Cardiac septum (tissue), 1 donor: ENCODE data around the gene NUF2. TPM values are rescaled to one million over a fixed set of nuclear protein-coding genes. Genes with fewer than 3 reads are reported as not detected.
"Not testable (repeated sequence)": the region's sequence is repeated elsewhere in the genome, so short reads cannot be mapped to it uniquely, and the experiment has no call there.

Experiments used
- DNase-seq: peaks from one replicate; pipeline ENCODE4 v3.0.0-alpha.2; 2020; ENCODE audit warnings: low spot score
- intact Hi-C: fragments of 100-400 bp; cut with DNase I; formaldehyde crosslinking; loops from one replicate; pipeline ENCODE4 v1.14.0; 2022
- total RNA-seq: library from RNA; stranded (reverse); fragmentation: NEBNext Ultra II Directional; extraction: Animal tissue kit (Norgen Biotek cat#: 25700); gene quantifications from one replicate; pipeline ENCODE4 v1.2.1, GENCODE V29; 2021
- donor health status: DM: no; HTN: no; CAD: no.

The NUF2 gene
- total RNA-seq, 1 donor from 2014 or later: 0.24 TPM

DNA sequence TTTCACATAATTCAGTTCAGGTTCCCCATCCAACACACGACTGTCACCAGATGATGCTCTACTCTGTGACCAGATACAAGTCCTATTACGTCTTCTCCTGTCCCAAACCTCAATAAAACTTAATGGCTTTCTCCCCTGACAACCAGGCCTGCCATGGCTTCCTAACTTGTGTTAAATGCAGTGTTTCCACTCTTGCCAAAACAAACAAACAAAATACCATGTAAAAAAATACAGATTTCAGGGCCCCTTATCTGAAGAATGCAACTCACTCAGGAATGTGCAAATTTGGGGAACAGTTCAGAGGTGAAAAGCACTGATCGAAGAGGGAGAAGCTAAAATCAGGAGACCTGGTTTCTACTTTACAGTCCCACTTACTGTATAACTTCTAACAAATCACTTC is 863 bp upstream of the NUF2 start:
- DNase-seq: no peak
- intact Hi-C loops: no loop called here

DNA sequence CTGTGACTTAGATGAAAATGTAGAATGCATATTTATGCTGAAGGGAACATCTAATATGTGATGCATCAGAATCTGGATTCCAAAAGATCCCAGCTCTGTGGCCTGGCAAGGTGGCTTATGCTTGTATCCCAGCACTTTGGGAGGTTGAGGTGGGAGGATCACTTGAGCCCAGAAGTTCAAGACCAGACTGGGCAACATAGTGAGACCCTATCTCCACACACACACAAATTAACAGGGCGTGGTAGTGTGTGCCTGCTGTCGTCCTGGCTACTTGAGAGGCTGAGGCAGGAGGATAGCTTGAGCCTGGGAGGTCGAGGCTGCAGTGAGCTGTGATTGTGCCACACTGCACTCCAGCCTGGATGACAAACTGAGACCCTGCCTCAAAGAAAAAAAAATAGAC is 1.6 kb downstream of the NUF2 start:
- DNase-seq, intact Hi-C loops: not testable (repeated sequence)

DNA sequence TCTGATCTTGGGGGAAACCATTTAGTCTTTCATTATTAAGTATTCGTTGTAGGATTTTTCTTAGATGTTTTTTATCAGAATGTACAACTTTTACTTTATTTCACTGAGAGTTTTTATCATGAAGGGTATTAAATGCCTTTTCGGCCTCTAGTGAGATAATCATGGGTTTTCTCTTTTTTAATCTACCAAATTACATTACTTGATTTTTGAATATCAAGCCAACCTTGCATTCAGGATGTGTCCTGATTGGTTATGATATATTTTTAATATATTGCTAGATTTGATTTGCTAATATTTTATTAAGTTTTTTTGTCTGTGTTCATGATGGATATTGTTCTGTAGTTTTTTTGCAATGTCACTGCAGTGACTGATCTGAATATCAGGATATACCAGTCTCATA is 9.4 kb downstream of the NUF2 start:
- no peak for DNase-seq
- intact Hi-C loops: no loop called here

DNA sequence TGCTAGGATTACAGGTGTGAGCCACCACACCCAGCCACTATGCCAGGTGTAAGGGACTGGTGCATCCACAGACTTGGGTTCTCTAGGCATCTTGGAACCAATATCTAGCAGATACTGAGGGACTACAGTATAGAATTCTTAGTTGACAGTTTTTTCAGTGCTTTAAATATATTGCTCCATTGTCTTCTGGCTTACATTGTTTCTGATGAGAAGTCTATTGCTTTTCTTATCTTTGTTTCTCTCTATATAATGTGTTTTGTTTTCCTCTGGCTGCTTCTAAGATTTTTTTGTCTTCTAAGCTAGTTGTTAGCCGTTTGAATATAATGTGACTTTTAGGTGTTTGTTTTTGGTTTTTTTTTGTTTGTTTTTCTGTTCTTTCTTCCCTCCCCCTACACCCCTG is 13.5 kb downstream of the NUF2 start:
- intact Hi-C loops: no loop called here
- DNase-seq: no peak

DNA sequence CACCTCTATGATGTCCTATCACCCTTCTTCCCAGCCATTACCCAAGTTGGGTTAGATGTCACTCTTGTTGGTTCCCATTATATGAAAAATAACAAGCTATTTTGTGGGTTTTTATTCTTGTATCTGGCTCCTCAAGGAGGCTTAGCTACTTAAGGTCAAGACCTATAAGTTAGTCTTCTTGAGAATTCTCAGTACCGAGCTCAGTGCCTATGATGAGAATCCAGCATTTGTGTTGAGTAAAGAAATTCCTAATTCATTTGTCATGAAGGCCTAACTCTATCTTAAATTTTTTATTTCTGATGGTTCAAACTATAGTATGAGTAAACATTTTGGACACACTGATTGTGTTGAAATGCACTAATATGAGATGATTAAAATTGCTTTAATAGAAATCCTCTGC is 15.9 kb downstream of the NUF2 start:
- no peak for DNase-seq
- intact Hi-C loops: no loop called here

DNA sequence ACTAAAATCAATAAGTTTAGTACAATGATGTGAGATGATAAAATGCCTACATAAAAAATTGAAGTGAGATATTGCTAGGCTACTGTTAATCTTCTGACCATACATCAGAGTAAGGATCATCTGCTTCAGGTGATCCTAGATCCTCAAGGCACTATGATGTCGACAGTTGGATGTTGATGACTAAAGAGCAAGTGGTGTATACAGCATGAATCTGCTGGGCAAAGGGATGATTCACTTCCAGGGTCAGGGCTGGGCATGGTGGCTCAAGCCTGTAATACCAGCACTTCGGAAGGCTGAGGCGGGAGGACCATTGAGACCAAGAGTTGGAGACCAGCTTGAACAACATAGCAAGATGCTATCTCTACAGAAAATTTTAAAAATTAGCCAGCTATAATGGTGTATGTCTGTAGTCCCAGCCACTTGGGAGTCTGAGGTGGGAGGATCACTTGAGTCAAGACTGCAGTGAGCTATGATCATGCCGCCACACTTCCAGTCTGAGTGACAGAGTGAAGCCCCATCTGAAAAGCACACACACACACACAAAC is 24.6 kb downstream of the NUF2 start:
- intact Hi-C loops: no loop called here
- DNase-seq: no peak

DNA sequence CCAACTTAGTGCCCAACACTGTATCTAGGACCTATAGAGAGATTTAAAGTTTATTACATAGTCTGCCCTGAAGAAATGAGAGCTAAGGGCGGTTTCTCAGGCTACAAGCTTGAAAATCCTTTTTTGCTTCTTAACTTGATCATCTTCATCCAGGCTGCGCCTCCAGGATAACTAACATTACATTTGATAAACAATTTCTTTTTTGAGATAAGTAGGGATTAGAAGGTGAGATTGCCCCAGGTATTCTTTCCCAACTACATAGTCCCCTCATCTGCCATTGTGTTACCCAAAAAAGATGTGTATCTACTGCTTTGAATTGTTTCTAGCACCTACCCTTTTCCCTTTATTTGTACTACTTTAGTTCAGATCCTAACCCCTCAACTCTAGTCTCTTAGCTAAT is 25.4 kb downstream of the NUF2 start:
- intact Hi-C loops: no loop called here
- DNase-seq: no peak

DNA sequence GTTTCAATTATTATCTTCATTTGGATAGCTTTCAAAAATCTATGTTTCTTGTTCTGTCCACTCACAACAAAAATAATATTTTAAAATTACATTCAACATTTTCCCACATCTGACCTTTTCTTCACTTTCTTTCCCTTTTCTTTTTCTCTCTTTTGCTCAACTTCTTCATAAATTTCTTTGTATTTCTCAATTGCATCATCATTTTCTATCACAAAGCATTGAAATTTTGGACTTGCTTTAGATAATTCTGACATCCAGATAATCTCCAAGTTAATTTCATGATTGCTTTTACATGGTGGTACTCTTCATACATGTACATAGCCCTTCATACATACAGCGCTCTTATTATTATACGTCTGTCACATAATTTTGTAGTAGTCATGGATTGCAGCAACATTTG is 30.2 kb downstream of the NUF2 start:
- no peak for DNase-seq
- intact Hi-C loops: no loop called here

DNA sequence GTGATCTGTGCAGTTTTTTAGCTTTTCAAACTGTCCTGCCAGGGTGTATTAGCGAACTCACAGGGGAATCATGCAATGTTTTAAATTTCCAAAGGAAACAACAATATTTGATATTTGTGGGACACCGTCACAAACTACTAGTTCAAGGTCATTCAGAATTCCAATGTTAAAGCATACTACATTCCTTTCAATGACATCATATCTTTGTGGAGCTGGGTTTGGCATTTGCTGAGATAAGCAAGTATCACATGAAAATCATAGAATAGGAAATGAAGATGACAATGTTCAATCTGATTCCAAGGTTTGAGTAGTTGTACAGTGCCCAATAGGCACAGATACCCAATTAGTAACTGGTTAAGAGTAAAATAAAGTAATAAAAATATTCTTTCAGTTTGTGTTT is 35.6 kb downstream of the NUF2 start:
- DNase-seq: no peak
- intact Hi-C loops: no loop called here

DNA sequence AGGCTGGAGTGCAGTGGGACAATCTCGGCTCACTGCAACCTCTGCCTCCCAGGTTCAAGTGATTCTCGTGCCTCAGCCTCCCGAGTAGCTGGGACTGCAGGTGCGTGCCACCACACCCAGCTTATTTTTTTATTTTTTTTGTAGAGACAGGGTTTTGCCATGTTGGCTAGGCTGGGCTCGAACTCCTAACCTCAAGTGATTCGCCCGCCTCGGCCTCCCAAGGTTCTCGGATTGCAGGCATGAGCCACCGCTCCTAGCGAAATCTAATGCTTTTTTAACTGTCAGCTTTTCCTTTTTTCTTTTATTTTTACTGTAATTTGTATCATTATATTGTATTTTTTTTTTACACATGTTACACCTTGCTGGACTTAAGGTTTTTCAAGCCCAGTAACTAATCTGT is 36.4 kb downstream of the NUF2 start:
- intact Hi-C loops, DNase-seq: not testable (repeated sequence)

DNA sequence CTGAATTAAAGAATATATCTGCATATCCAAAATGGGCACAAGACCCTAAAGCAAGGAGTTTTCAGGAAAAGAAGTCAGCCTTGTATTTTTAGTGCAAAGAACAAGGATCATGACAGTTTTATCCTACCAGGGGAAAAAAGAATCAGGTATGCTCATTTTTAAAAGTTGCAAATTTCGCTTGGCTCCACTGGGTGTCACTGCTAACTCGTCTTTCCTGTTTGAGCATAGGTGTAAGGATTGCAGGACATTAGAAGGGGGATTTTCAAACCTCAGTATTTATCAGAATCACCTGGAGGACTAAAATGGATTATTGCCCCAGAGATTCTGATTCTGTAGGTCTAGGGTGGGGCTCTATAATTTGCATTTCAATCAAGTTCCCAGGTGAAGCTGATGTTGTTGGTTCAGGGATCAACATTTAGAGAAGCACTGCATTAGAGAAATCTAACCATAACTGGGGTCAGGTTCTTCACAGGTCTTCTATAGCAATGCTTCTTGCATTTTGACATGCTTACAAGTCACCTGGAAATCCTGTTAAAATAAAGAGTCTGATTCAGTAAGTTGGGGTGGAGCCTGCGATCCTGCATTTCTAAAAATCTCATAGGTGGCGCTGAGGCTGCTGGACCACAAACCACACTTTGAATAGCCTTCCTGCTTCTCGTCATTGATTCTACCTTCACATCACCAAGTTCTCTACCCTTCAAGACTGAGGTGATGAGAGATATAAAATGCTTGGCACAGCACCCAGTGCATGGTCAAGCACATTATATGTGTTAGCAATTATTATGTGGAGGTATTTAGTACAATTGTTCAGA is 39.6 kb downstream of the NUF2 start:
- intact Hi-C loops: loop anchor here (10.0 kb wide), 1 partner anchor 1713 kb away; no protein-coding TSS in a partner anchor
- DNase-seq: no peak

DNA sequence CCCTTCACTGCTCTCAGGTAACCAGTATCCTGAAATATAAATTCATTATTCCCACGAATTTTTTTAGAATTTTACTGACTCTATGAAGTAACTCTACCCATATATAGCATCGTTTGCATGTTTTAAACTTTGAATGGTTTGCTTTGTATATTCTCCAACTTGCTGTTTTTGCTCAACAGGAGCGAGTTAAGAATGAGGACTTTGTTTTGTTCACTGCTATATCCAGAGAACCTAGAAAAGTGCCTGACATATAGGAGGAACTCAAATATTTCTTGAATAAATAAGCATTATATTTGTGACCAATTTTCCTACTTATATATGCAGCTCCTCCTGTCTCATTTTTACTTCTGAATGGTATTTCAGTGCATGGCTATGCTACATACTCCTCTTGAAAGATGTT is 43.4 kb downstream of the NUF2 start:
- intact Hi-C loops: loop anchor here (10.0 kb wide), 1 partner anchor 1710 kb away; no protein-coding TSS in a partner anchor
- no peak for DNase-seq

DNA sequence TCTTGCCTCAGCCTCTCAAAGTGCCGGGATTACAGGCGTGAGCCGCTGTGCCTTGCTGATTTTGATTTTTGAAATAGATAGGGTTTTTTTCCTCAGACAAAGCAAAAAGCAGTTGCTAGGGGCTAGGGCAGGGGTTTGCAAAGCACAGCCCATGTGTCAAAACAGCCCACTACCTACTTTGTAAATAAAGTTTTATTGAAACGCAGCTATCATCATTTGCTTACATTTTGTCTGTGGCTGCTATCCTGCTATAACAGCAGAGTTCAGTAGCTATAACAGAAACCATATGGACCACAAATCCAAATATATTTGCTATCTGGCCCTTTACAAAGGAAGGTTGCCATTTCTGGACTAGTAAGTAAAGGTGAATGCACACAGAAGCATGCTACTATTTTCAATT is 44.8 kb downstream of the NUF2 start:
- intact Hi-C loops: loop anchor here (10.0 kb wide), 1 partner anchor 1708 kb away; no protein-coding TSS in a partner anchor
- DNase-seq: no peak

DNA sequence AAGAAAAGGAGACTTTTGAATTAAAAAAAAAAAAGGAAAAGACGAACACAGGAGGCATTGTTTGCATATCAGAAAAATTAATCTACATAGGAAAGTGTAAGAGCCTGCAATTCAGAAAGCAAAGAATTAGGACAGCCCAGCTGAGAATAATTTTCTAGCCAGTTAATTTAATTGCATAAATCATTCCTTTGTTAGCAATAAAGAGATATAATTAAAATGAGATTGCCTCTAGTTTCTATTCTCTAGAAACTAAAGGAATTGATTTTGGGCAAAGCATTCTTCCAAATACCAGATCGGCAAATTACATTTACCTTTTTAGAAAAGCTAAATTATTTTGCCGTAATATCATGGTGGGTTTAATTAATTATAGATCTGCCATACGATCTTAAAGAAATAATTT is 46.0 kb downstream of the NUF2 start:
- DNase-seq: no peak

DNA sequence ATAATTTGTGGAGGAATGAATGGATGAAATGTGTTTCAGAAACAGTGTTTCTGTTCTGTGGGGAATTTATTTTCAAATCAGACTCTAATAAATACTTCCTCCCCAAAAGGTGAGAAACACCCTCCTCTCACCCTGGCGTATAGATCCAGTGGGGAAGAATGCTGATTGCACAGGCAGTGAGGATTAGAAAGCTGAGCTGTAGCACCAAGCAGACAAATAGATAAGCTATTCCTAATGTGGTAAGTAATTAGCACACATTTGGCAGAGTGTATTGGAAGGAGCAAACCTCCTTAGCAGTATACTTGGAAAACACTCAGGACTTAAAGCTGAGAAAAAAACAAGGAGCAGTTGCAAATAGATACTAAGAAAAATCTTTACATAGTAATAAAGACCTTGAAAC is 50.8 kb downstream of the NUF2 start:
- no peak for DNase-seq
- intact Hi-C loops: no loop called here

More for the DNA sequence above, 46.0 kb downstream of the NUF2 start:
- intact Hi-C loops: loop anchor here (10.0 kb wide), 1 partner anchor 1707 kb away; no protein-coding TSS in a partner anchor

DNA sequence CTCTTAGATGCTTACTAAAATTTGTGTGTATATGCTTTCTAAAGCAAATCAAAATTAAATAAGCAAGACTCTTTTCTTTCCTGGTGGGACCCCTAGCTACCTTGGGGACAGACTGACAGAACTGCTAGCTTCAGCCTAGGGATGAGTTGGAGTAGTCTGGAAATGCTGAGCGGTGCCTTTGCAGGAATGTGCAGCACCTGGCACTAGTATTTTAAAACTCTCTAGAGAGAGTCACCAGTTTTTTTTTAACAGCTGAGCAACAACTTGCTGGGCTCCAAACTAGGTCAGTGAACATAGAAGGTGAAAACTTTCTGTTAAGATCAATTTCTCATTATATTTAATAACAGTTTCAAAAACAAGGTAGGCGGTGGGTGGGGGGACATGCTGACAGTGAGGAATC is 56.8 kb downstream of the NUF2 start:
- intact Hi-C loops: no loop called here
- DNase-seq: no peak

DNA sequence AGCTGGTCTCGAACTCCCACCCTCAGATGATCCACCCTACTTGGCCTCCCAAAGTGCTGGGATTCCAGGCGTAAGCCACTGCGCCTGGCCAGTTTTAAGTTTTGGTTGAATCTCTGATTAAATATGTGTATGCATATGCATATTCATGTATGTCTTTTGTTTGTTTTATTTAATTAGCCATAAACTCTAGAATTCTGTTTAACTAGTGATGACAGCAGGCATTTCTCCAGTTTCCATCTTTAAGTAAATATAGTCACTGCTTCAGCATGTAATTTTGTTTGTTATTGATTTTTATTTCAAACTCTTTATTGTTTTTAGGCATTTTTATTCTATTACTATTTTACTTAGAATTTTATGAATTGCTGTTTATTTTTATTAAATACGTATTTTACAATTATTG is 58.0 kb downstream of the NUF2 start:
- intact Hi-C loops: no loop called here
- no peak for DNase-seq

DNA sequence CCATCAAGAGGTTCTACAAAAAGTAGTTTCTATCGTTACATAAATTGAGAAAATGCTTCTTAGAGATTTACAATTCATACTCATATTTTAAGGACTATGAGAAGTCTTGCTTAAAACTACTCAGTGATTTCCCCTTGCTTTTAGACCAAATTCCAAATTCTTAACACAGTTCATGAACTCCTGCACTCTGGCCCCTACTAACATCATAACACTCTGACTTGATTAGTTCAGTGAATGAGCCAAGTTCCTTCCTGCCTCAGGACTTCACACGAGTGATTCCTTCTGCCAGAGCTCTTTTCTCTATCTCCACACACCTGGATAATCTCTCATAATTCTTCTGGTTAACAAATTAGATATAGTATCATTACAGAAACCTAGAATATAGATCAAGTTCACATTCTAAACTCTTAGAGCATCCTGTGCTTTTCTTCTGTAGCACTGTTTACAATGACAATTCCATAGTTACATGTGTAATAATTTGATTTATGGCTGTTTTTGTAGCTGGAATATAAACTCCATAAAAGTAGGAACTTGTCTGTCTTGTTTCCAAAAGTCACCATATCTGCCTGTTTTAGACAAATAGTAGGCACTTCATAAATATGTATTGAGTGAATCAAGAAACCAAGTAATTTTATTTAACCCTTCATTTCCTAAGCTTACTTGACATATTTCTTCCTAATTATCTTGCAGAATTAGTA is 59.9 kb downstream of the NUF2 start:
- intact Hi-C loops: no loop called here
- DNase-seq: no peak

DNA sequence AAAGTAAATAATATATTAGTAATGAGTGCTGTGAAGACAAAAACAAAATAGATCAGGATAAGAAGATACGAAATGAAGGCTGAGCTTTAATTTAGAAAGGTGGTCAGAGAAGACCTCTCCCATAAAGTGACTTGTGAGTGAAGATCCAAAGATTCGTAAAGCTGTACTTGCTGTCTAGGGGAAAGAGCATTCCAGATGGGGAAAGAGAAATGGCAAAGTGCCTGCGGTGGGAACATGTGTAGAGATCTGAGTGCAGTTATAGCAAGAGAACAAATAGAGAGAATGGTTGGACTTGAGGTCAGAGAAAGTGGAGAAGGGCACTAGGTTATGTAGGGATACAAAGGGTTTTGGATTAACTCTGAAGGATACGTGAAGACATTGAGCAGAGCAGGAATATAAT is 60.6 kb downstream of the NUF2 start:
- intact Hi-C loops: no loop called here
- no peak for DNase-seq

DNA sequence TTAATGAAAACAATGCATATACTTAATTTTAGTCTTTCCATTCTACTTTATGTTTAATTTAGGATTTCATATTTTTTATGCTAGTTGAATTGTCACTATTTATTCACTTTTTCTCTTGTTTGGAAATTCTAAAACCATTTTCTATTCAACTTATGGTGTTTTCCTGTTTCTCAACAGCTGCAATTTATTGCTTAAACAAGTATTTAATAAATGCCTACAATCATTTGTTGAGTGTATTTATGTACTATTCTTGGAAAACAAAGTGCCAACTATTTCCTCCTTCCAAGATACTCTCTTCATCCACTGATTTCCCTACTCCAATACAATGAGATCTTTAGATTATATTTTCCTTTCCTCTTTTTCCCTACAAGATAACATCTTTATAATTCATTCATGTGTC is 65.4 kb downstream of the NUF2 start:
- DNase-seq: no peak
- intact Hi-C loops: no loop called here

DNA sequence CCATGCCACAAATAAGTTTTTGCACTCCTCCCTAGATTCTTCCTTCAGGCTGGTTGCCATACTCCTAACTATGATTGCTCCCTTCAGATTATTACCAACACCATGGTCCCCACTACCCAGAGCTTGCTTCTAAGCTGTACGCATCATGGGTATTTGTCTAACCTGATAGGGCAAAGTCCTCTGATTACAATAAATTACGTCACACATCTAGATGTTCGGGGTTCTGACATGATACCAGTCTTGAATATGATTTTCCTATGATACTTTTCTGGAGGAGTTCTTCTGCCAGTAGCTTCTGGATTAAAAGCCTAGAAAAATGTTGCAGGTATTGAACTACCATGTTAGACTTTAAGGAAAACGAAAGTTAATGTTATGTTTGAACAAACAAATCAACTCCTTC is 67.2 kb downstream of the NUF2 start:
- intact Hi-C loops: no loop called here
- no peak for DNase-seq
